Hematopoietic multipotent progenitor cell treated with erythropoietin and hydrocortisone succinate and interleukin-3 and kit ligand, for 4 days (in vitro differentiated cells): ENCODE results near the gene RNF181.
"Not testable (repeated sequence)": the region's sequence is repeated elsewhere in the genome, so short reads cannot be mapped to it uniquely, and the experiment has no call there.

Source experiments
- DNase-seq: peaks from one replicate; pipeline ENCODE4 v3.0.0-alpha.2; 2015

RNF181 gene

DNA sequence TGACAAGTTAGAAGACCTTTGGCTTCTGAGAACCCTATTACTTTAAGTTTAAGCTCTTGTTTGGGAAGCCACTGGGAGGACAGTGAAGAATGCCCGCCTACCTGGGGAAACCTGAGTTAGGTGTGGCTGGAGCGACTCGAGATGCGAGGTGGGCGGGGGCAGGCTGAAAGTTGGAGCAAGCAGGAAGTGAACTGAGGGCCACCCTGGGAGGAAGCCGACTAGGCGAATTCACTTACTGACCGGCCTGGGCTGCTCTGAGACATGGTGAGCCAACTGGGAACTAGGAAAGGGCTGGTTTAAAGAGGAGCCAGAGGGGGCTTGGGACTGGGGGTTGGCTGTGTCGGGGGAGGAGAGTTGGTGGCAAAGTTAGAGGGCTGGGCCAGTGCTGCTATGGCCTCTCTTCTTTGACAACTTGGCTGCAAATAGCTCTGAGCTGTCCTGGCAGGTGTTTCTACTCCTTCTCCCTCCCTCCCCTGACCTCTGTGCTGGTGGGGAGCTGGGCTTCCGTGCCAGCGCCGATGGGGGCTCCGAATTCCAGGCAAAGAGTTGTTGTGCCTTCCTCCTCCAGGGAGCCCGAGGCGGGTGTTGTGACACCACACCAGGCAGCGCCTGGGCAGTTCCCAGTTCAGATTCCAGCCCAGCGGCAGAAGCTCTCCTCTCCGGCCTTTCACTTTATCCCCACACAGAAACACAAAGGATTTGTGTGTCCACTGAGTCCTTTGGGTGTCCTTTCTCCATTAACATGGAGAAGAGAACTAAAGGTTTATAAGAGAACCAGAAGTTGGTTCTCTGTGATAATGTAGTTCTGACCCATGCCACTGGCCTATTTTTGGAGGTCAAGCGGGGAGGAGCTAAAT is 17.9 kb upstream of the RNF181 start, which contains the start of gene VAMP8:
TSS of gene VAMP8 (plus strand) at position 201 of the 857 bp plus-strand sequence. CDS start at position 262, 61 bp downstream.
- DNase-seq: peak; percentile 81

DNA sequence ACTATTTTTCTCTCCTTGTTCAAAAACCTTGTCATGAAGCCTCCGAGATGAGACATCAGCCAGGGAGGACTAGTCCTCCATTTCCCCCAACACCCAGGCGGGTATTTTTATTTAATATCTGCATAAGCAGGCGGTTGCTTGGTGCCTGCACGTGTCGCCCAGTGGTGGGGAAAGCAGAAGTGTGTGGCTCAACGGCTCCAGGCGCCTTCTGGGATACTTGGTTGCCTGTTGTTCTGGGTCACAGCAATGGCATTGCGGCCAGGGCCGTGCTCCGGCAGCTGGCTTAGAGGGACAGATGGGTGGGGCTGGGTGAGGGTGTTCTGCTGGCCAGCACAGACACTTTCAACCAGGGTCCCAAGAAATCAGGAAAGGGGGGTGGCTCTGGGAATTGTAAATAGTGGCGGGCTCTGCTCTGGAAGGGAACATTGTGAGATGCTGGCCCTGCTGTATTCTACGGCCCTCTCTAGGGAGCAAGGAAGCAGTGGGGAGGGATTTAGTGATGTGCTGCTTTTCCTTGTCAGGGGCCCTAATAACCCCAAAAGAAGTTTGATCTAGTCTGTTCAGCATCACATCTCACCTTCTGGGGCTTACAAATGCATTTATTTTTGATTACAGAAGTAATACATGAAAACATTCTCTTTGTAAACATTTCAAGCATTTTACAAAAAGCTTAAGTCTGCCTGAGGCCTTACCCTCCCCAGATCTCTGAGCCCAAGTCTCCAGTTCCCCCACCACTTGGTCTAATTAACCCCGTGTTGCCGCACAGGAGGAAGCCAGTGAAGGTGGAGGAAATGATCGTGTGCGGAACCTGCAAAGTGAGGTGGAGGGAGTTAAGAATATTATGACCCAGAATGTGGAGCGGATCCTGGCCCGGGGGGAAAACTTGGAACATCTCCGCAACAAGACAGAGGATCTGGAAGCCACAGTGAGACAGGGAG is 17.0 kb upstream of the RNF181 start:
- peak; percentile 93 for DNase-seq

DNA sequence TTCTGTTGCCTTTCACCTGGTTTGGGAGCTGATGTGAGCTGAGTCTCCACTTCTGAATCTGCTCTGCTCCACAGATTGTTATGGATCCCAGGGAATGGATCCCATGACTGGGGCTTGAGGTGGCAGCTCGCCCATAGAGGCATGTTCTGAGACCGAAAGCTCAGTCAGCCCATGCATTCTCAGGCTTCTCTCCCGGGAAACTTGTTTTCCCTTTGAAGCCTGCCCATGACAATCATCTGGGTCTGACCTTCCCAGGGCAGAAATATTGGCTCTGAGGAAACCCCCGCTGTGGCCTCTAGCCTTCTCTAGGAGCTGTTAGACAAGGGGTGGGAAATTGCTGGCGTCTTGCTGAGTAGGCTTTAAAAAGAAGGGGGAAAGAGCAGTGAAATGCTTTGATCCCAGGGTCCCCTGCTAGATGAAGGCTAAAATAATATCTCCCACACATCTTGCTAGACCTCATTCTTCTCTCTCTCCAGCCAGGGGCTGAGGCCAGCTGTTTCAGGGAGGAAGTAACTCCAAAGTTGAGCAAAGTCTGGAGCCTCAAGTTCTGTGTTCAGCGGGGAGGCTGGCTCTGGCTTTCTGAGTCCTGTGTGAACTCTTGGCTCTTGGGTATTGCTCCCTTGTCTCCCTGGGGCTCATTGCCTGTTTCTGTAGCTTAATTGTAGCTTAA is 16.1 kb upstream of the RNF181 start:
- peak; percentile 81 for DNase-seq

DNA sequence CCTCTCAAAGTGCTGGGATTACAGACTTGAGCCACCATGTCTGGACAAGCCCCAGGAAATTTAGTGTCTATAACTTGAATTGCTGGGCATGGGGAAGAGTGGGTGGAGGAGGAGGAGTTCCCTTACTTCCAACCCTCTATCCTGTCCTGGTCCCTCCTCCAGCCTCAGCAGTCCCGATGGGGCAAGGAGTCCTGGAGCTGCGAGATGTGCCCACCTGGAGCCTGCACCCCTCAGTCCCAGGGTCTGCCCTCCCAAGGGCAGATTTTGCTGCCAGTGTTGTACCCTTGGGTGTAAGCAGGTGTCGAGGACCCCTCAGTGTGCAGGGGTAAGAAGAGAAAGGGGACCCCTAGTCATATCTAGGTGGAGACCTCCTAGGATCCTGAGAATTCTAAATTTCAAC is 15.3 kb upstream of the RNF181 start:
- no peak for DNase-seq

DNA sequence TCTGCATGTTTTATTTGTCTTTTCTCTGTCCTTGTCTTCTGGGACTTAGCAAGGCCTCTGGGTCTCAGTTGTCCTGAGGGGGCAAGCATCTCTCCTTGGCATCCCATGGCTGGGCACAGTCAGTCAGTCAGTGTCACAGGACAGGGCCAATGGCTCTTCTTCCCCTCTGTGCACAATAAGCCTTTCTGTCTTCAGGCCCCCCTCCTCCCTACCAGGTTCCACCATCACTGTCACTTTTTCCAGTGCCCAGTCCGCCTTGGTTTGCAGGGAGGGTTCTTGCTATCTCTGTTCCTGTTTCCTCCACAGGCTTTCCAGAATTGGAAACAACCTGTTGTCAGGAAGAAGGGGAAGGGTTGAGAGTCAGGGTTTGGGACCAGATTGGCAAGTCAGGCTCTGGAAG is 13.1 kb upstream of the RNF181 start:
- DNase-seq: no peak

DNA sequence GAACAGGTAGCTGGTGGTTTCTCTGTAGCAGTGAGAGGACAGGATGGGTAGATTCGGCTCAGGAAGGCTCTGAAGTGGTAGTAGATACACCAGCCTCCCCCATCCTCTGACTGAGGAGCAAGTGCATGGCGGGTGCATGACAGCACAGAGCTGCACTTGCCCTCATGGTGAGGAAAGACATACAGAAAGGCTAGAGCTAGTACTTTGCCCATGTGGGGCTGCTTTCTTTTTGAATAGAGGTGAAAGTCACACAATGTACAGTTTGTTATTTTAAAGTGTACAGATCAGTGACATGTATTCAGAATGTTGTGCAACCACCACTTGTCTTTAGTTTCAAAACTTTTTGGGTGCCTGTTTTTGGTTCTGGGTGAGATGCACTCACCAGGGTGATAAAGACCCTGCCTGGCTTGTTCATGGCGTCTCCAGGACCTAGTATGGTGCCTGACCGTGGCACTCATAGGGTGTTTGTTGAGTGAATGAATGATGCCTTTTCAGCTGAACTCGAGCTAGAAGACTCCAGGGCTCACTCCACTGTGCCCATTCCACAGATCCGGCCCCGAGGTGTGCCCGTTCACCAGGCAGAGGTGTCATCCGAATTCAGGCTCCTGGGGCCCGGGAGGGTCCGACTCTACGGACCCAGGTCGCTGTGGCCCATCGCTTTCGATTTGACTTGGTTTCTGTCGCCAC is 11.7 kb upstream of the RNF181 start:
- DNase-seq: no peak

DNA sequence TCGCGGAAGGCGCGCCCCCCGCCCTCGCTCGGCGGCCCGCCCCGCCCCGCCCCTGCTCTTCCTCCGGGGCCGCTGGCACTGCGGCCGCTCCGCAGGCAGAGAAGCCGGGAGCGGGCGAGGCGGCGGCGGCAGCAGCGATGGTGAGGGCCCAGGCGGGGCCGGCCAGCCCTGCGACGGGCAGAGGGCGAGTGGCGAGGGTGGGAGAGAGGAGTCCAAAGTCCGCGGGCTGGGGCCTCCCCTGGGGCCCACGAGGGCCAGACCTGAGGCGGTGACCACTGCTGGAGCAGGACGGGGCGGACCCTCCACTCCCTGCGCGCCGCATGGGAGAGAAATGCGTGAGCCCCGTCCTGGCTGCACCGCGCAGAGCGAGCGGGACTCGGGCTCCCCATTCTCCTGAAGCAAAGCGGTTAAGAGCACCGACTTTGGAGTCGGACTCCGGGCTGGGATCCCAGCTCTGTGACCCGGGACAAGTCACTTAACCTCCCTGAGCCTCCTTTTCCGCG is 11.1 kb upstream of the RNF181 start, which contains the start of gene VAMP5:
TSS of gene VAMP5 (plus strand) at position 78 of the 503 bp plus-strand sequence. CDS start at position 138, 60 bp downstream.
- peak; percentile 53 for DNase-seq

DNA sequence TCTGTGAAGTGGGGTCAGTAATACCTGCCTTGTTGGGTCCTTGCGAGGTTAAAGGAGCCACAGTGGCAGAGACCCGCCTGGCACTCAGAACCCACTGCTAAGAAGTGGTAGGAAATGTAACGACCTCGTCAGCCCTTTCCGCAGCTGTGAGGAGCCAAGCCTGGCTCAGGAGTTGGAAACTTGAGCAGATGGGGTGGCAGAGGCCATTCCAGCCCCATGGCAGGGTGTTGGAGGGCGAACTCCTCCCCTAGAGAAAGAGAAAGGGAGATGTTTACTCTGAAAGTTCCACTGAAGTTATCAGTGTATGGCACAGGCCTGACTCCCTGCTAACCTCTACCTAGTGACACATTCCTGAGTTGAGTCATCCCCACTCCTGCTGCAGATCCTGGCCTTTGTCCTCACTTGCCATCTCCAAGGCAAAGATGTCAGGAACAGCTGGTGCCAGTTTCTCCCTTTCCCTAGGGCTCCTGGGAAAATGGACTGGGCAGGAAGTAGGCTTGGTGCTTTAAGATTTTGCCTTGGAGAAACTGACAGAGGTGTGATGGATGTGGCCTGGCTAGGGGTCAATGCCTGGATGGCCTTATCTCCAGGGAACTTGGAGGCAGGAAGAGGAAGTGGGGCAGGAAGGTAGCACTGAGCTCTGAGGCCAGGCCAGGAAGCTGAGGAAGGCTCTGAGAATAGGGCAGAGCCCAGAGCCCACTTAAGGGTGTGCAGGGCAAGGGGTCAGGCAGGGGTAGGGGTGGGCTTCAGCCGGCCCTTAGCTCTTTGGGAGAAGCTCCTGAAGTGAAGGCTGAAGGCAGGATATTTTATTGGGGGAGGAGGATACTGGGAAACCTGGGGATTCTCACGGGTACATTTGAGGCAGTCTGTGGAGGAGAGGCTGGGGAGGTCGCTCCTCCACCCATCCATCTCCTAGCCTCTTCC is 10.4 kb upstream of the RNF181 start:
- DNase-seq: no peak

DNA sequence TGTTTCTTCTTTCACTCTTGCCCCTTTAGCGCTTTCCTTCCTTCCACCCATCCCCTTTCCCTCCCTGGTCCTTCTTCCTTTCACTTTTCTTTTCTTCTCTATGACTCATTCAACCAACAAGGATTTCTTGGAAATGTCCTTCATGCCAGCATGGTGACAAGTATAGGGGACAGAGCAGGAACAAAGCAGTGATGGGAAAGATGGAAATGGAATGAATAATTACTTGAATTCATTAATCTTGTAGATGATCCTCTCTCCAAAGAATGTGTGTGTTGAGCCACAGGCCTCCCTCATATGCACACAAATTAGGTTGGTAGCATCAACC is 9.8 kb upstream of the RNF181 start:
- no peak for DNase-seq

DNA sequence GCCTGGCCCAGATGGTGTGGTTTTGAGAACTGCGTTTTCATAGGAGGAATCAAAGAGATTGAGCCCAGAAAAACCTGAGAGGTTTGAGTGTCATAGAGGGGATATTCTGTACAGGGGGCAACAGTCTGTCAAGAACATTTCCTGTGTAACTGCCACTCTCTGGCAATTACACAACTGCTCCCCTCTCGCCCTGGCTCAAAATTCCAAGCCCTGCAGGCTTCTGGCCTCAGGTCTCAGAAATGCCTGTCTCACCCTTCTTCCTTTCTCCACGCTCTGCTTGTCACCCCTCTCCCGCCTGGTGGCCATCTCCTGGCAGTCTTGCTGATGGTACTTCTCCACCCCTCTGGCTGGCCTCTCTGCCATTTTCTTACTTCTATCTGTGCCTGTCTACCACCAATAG is 7.3 kb upstream of the RNF181 start:
- DNase-seq: peak; percentile 62

DNA sequence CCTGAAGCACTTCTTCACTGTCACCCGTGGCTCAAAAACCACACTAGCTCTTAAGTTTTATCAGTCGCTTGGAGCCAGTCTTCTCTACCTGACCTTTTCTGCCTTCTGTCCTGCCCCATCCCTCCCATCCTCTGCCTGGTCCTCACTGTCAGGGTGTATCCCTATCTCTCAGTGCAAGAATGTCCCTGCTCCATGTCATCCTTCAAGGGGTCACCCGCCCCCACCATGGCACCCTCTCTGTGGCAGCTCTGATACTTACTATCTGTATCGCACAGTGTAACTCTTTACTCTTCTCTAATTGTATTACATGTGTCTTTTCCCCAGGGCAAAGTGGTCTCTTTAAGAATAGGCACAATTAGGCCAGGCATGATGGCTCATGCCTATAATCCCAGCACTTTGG is 6.9 kb upstream of the RNF181 start:
- no peak for DNase-seq

DNA sequence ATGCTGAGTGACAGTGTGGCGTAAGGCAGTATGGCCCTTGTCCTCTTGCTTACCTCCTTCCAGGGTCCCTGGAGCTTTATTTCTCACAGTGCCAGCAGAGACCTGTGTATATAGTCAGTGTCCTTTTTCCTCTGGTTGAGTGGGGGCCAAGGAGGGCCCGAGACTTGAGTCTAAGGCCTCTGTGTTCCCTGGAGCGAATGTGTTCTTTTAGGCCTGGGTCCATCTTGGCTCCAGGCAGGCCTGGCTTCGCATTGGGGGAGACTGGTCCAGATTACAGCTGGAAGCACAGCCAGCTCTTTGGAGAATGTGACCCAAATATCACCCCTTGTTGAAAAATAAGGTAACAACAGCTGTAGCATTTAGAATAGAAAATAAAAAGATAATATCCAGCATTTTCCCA is 6.4 kb upstream of the RNF181 start:
- DNase-seq: no peak

DNA sequence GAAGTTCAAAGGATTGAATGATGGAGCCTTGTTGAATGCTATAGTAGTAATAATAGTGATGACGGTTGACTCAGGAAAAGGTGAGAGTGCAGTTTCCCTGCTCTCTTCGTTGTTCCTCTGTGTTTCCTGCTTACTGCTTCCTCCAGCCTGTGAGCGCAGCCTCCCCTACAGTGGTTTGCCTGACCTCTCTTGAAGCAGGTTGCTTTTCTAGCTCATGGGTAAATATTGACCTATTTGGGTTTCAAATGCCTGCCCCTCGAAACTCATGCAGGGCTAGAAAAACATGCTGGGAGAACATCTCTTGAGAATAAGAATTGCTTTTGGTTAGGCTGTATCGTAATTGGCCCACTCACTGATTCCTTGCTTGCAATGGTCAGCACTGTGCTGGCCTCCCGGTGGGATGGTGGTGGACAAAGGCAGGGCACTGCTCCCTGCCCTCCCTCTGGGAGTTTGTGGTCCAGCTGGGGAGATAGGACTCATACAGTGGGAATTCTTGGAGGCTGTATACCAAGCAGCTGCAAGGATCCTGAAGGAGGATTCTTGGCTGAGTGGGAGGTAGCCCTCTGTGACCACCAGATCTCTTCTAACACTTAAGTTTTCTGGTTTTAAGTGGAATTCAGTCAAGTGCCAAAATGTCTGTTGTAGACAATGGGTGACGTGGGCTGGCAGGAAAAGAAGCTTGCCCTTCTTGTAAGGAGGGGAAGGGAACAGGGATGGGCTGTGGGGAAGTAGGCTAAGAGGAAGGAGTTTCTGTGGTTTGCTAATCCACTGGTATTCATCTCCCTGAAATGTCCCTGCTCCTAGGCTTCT is 5.4 kb upstream of the RNF181 start:
- no peak for DNase-seq

DNA sequence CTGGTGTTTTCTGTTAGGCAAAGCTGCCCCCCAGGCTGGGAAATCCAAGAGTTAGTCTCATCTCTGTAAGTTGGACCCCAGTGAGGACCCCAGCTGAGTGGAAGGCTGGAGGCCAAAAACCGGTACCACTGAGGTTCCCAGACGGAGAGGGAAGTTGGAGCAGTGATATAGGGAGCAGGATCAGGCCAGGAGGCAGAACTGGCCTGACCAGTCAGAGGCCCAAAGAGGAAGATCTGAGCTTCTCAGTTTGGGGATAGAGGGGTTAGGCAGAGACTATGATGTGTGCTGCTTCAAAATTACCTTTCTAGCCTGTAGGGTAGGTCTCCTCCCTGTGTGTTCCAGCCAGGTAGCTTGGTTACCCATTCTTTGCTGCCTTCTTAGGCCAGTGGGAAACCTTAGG is 4.6 kb upstream of the RNF181 start:
- no peak for DNase-seq

DNA sequence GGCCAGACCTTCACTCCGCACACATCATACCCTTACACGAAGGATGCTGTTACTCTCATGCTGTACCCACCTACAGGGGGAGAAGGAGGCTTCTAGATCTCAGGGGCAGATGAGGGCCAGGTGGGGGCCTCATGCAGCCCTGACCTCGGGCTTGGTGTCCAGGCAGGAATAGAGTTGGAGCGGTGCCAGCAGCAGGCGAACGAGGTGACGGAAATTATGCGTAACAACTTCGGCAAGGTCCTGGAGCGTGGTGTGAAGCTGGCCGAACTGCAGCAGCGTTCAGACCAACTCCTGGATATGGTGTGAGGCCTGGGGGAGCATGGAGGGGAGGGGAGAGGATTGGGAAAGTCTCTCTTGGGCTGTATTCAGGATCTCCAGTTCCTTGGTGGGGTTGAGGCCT is 4.0 kb upstream of the RNF181 start:
- no peak for DNase-seq

DNA sequence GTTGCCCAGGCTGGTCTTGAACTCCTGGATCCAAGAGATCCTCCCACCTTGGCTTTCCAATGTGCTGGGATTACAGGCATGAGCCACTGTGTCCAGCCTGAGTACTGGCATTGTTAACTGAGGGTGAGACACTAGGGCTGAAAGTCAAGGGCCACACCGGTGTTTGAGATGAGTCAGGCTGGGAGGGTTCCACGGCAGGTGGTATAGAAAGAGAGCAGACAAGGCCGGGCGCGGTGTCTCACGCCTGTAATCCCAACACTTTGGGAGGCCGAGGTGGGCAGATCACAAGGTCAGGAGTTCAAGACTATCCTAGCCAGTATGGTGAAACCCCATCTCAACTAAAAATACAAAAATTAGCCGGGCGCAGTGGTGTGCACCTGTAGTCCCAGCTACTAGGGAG is 3.2 kb upstream of the RNF181 start:
- not testable (repeated sequence) for DNase-seq

DNA sequence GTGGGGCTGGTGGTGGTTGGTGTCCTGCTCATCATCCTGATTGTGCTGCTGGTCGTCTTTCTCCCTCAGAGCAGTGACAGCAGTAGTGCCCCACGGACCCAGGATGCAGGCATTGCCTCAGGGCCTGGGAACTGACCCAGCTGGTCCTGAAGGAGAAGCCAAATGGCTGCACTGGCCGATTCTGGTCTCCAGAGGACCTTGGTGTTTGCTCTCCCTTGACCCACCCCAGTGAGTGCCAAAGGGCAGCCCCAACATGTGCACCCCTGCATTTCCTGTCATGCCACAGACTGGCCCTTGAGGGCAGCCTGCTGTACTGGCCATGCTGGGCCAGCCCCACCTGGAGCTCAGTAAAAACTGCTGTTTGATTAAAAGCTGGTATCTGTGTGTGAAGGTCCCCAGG is 2.5 kb upstream of the RNF181 start:
- no peak for DNase-seq

DNA sequence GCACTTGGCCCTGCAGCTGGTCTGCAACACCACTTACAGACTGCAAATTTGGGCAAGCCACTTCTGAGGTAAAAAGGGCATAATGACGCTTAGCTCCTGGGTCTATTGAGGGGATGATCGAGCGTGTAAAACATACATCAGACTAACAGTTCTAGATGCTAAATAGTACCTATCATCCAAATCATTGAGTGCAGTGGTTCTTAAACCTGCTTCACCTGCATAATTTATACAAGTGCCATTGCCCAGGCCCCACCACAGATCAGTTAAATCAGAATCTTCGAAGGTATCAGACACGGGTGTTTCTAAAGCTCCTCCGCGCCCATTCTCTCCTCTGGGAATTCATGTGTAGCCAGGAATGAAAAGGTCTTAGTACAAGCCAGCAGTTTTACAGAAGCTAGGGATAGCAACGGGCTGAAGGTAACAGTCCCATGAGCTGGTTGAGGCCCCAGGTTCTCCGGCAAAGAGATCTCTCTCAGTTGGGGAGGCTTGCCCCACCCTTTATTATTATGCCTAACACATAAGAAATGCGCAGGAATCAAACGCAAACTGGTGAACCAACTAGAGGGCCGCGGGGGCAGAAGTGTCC is 737 bp upstream of the RNF181 start:
- DNase-seq: no peak

DNA sequence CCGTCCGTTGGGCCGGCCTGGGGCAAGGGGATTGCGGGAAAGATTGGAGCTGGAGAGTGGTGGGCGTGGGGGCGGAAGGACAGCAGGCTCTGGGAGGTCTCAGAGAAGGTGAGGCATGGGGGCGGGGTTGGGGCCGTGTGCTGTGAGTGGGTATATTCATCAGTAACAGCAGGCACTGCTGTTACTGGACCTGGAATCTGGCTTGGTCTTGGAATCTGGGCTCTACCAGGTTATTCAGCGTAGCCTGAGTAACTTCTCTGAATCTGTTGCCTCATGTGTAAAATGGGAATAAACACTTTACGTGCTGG is 435 bp downstream of the RNF181 start:
- no peak for DNase-seq

DNA sequence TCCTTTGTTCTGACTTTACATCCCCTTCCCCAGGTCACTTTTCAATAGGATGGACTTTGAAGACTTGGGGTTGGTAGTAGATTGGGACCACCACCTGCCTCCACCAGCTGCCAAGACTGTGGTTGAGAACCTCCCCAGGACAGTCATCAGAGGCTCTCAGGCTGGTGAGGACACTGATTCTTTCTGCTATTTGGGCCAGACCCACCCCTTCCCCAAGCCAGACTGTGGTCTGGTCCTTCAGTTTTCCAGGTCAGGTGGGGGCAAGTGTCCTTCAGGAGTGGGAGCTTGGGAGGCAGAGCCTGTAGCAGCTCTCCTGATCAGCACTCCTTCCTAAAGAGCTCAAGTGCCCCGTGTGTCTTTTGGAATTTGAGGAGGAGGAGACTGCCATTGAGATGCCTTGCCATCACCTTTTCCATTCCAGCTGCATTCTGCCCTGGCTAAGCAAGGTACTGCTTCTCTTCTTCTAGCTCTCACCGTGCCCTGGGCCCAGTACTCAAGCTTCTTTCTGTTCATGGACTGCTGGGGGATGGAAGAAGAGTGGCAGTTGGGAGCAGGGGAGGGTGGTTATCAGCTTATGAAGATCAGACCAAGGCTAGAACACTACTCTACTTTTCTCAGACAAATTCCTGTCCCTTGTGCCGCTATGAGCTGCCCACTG is 1.1 kb downstream of the RNF181 start:
- no peak for DNase-seq
